HG03039 (cell line): ENCODE results near the gene LRP2BP.
"Not testable (repeated sequence)": the region's sequence is repeated elsewhere in the genome, so short reads cannot be mapped to it uniquely, and the experiment has no call there.

Experiments
- ATAC-seq: cut with Tn5 transposase; IDR thresholded peaks from one replicate; pipeline ENCODE4 v1.9.1; 2021; ENCODE audit warnings: mild to moderate bottlenecking, moderate library complexity; ENCODE audit not compliant: unreplicated experiment

The LRP2BP gene

GRCh38 chr4:185362570-185362969 is 33.2 kb downstream of the LRP2BP start:
- not testable (repeated sequence) for ATAC-seq

- no peak for ATAC-seq
Measured at GRCh38 chr4:185361872-185362271, 33.9 kb downstream of the LRP2BP start.

GRCh38 chr4:185359767-185360446 is 35.8 kb downstream of the LRP2BP start:
- ATAC-seq: no peak

- ATAC-seq: no peak
Measured at GRCh38 chr4:185358959-185359358, 36.8 kb downstream of the LRP2BP start.

GRCh38 chr4:185358514-185358913 is 37.2 kb downstream of the LRP2BP start:
- ATAC-seq: no peak

DNA sequence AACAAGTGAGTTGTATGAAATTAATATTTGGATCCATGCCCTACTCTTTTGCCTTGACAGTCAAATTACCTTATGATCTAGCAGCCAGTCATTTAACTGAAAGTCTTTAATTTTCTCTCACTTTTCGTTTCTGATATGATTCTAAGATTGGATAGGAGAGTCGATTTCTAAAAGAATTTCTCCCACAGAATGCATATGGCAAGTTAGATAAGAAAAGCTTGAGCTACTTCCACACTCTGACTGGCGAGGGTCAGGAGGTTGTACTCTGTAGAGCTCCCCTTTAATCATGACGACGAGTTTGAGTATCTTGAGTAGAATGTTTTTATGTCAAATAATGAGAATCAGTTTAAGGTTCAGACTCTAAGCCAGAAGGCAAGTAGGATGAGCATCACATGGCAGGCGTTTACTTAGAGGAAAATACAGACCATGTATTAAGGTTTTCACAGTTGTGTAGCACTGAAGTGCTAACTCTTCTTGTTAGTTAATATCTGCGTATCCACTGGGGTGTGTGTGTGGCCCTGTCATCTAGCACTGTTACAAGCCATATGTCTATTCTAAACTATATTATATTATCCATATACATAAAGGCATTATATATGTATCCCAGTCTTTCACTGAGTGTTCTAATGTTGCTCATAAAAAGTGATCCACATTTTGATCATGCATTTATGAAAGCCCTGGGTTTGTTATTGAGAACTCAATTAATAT is 37.8 kb downstream of the LRP2BP start:
- ATAC-seq: no peak

DNA sequence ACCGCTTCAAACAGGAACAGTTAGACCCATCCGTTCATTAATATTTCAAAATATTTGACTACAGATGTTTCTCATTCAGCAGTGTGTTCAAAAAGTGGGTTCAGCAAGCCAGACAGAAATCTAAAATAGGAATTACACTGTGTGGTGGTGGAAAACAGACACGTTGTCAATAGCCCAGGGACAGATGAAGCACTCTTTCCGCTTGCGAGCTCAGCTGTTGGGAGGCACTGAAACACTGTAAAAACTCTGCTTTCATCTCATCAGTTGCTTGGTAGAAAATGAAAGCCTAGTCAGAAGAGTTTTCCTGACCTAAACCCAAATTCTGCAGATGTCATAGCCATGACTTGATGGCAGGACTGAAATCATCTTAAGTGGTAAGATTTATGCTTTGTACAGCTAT is 38.5 kb downstream of the LRP2BP start:
- ATAC-seq: no peak

GRCh38 chr4:185352741-185353140 is 43.0 kb downstream of the LRP2BP start:
- ATAC-seq: no peak

GRCh38 chr4:185352202-185352601 is 43.5 kb downstream of the LRP2BP start:
- no peak for ATAC-seq

- ATAC-seq: no peak
Measured at GRCh38 chr4:185351691-185352090, 44.0 kb downstream of the LRP2BP start.

DNA sequence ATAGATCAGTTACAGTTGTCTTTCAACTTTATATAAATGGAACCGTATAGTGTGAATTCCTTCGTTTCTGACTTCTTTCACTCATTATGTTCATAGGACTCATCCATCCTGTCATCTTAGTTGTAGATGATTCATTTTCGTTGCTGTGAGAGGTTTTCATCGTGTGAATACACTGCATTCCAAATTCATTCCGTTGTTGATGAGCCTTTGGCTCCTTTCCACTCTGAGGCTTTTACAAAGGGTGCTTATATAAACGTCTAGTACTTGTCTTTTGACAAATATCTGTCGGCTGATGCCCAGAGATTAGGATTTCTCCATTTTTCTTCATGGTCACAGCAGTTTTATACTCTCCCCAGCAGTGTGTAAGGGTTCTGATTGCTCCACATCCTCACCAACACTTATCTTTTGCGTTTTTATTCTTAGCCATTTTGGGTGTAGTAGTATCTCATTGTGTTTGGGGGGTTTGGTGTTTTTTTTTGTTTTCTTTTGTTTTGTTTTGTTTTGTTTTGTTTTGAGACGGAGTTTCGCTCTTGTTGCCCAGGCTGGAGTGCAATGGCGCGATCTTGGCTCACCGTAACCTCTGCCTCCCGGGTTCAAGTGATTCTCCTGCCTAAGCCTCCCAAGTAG is 48.6 kb downstream of the LRP2BP start:
- no peak for ATAC-seq

DNA sequence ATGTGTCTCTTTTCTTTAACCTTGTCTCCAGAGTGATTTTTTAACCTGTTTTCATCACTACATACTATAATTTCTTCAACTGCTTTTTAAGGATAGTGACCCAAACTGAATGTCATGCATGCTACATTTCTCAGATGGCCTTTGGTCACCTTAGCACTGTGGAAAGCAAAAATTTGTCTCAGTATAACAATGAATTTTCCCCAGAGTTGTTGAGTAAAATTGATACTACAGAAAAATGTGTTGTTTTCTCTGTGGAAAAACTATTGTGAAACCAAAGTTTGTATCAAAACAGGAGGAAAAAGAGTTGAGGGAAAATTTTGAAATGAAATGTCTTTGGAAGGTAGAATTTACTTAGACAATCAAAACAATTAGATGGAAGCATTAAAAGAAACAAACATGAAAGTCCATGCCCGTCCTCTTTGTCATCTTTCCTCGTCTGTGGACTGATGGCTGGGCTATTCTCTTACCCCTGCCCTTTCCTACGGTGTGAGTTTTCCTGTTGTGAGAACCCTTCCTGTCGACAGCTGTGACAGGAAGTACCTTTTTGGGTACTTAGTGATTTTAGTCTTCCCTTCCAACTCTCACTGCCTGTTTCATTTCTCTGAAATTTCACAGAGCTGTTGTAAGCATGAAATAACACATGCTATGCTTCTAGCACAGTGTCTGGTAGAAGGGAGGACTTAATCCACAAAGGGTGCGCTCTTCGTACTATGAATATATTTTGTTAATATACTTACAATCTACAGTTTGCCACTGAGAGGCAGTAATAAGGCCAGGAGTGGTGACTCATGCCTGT is 50.8 kb downstream of the LRP2BP start:
- ATAC-seq: peak; percentile 48

DNA sequence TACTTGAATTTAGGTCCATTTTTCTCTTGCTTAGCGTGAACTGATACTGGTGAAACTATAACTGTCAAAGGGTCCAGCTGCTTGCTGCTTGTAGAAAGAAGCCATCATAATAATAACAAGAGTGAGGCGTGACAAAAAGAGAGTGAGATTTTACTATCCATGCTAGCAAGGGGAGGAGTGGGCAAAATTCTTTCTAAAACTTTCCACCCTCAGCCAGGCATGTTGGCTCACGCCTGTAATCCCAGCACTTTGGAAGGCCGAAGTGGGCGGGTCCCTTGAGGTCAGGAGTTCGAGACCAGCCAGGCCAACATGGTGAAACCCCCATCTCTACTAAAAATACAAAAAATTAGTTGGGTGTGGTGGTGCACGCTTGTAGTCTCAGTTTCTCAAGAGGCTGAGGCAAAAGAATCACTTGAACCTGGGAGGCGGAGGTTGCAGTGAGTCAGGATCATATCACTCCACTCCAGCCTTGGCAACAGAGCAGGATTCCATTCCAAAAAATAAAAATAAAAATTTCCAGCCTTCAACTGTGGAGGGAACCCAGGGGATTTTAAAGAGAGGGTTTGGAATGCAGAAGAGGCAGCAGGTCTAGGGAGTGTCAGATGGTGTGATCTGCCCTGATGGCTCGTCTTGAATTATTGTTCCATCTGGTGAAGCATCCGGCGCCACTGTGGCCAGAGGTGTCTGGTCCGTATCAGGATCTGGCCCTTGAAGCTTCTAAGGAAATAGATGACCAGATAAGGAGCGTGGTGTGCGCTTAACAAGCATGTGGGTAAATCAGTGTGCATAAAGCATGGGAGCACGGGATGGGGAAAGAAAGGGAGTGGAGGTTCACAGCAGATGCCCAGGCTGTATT is 51.8 kb downstream of the LRP2BP start:
- no peak for ATAC-seq

- ATAC-seq: peak; percentile 37
Measured at GRCh38 chr4:185341841-185342240, 53.9 kb downstream of the LRP2BP start.

DNA sequence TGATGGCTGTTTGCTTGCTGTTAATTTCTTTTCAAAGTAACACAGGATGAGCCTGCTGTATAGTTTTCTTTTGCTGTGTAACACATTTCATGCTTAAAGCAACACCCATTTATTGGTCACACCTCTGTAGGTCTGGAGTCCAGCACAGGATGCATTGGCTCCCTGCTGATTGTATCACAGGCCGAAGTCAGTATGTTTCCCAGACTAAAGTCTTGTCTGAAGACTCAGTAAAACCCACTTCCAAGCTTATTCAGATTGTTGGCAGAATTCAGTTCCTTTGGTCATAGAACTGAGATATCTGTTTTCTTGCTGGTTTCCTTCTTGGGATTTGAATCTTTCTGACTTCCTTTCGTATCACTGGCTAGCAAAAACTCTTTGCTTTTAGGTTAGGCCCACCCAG is 54.3 kb downstream of the LRP2BP start:
- no peak for ATAC-seq

DNA sequence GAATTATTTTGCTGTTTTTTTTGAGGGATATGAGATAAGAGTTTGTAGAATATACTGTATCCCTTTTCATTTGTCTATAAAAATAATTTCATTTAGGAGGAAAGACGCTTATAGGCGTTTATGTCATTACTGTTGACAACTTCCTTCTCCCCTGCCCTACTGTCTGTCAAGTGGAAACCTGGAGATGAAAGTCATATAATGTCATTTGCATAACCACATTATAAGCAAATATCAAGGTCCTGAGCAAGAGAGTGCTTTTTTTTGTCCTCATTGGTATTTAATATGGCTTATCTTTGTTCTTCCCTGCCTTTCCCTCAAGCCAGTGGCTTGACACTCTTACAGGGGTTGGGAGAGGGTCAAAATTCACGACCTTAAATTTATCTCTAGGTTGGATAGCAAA is 55.8 kb downstream of the LRP2BP start:
- ATAC-seq: no peak

- no peak for ATAC-seq
Measured at GRCh38 chr4:185335579-185335978, 60.1 kb downstream of the LRP2BP start.

DNA sequence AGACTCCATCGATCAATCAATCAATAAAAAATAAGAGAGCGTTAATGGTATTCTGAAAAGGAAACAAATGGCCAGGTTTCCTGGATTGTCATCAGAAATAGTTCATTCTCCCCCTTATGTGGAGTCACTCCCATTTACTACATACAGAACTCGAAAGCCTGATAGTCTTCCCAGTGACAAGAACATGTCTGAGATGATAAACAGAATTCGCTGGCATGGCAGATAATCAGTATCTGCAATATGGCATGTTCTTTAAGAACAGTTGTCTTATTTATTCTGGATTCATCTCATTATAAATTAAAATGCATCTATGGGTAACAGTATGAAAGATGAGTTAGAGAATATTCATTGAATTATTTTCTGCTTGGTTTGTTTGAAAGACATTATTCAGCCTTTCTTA is 61.4 kb downstream of the LRP2BP start:
- no peak for ATAC-seq

DNA sequence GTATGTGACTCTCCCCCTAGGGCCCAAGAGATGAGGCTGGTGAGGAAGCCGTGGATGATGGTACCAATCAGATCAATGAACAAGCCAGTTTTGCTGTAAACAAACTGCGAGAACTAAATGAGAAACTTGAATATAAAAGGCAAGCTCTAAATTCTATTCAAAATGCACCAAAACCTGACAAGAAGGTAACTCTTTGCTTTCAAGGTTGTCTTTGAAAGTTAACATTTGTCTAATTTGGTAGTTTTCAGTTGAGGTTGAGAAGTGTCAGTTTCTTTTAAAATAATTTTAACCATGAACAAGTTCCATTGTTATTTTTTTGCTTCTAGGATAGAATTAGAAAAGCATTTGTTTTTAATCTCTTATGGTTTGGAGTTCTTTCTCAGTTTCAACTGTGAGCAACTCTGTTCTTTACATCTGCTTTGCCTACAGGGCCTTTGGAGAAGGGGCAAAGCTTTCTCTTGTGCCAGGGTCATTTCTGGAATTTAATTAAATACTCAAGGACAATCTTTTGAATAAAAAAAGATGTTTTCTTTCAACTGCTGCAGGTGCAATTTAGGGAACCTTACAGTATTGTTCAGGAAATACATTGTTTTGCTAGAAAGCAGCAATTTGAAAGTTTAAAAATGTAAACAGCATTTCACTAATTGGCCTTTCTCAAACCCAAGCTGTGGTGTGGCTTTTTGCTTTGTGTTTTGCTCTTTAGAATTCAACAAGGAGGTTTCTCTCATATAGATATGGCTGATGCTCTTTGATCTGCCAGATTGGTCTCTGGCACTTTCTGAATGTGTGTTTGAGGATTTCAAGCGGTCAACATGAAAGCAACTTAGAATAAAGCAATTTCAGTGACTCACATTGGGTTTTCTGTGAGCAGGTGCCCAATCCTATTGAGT is 62.9 kb downstream of the LRP2BP start:
- ATAC-seq: peak; percentile 67
